COLO668 (cell line): ENCODE measurements around the gene GSTO2.
A peak's percentile ranks its signal among the peaks of the same experiment; 100 is the strongest.

Experiments used
- DNase-seq: peaks from one replicate; lab custom pipeline; 2025; ENCODE audit not compliant: unreplicated experiment; lab: John Stamatoyannopoulos, UW

Gene GSTO2

GRCh38 chr10:104279550-104280259 is 10.7 kb downstream of the GSTO2 start:
- no peak for DNase-seq

DNA sequence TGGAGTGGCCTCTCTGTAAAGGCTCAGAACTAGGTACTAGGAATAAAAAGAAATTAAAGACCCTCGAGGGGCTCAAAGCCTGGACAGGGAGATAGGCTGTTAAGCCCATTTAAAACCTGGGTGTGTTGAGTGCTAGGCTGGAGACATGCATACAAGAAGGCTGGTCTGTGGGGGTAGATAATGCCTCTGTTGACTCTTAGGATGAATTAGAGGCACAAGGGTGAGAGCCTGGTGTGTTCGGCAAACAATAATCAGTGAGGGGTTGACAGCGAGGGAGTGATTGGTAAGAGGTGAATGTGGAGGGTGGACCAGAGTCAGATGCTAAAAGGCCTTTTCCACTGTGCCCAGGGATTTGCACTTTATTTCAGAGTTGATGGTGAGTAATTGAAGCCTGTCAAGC is 12.7 kb downstream of the GSTO2 start:
- DNase-seq = no peak

DNA sequence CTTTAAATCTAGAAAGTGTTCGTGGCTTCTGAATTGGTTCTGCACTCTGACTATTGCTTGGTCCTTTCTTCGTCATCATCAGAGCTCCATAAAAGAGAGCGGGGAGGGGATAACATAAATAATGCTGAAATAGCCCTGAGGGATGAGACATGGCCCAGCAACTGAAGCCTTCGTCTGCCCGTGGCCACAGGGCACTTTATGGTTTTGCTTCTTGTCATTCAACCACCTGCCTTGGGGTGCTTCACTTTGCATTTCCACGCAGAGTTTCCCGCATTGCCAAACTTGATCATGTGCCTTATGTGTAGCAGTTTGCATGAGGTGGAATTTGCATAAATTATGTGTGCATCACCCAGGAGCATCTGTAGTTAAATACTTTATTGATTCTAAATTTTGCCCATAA is 15.9 kb downstream of the GSTO2 start:
- DNase-seq = no peak

DNA sequence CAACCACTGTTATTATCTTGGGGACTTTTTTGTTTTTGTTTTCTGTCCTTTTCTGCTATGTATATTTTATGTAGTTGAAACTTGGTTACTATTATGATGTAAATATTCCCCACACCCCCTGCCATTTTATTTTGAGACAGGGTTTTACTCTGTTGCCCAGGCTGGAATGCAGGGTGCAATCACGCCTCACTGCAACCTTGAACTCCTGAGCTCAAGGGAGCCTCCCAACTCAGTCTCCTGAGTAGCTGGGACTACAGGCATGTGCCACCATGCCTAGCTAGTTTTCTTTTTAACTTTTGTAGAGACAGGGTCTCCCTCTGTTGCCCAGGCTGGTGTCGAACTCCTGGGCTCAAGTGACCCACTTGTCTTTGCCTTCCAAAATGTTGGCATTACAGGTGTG is 18.0 kb downstream of the GSTO2 start:
- no peak for DNase-seq

DNA sequence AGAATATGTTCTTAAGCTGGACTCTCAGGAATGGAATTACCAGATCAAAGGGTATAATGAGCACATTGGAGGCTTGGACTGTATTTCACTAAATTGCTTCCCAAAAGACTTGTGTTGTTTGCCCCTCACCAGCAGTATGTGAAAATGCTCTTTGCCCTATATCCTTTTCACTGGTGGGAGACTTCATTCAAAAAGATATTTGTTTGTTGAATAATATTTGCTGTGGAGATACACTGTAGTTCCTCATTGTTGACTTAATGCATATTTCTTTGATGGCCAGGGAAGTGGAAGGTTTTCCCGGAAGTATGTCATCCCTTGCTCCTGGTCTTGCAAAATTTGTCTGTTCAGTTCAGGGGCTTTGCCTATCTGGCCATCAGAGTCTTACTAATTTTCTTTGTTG is 19.4 kb downstream of the GSTO2 start:
- no peak for DNase-seq

DNA sequence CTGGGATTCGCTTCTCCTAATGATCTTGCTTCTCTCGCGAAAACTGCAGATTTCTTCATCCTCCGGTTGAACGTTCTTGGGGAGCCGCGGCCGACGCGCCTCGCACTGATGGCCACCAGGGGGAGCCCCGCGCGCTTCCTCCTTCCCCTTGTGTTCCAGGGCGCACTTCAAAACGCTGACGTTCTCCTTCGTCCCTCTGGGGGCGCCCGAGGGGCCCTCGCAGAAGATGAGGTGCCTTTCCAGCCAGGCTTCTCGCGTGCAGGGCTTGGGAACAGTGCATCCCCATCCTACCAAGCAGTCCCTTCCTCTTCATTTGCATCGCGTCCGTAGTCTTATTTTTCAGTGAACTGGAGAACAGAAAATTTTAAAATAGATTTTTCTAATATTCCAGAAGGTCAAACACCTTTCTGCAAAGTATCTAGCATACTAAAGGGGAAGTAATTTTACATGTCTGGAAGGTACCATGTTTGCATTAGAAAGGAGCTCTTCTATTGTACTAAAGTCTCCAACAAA is 22.5 kb downstream of the GSTO2 start:
- peak; percentile 81 for DNase-seq

- DNase-seq = no peak
Observed at GRCh38 chr10:104293011-104293410, 24.0 kb downstream of the GSTO2 start.

DNA sequence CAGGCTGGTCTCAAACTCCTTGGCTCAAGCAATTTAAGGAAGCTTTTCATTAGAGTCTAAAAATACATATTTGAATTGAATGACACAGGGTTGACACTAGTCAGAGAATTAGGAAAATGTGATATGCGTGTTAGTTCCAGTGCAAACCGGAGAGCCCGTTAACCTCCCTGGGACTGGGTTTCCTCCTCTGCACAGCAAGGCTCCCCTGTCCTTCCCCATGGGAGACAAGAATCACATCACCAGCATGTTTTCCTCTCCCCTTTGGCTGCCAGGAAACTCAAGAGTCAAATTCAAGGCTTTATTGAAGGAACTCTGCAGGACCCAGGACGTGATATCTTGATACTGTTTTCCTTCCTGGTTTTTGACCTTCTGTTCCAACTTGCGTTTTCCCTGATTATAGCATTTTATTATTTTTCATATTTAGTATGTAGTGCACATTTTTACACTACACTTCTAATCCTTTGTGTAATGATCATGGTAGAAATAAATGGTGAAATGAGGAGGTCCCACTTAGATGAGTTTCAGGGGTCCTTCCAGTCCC is 24.9 kb downstream of the GSTO2 start:
- no peak for DNase-seq

DNA sequence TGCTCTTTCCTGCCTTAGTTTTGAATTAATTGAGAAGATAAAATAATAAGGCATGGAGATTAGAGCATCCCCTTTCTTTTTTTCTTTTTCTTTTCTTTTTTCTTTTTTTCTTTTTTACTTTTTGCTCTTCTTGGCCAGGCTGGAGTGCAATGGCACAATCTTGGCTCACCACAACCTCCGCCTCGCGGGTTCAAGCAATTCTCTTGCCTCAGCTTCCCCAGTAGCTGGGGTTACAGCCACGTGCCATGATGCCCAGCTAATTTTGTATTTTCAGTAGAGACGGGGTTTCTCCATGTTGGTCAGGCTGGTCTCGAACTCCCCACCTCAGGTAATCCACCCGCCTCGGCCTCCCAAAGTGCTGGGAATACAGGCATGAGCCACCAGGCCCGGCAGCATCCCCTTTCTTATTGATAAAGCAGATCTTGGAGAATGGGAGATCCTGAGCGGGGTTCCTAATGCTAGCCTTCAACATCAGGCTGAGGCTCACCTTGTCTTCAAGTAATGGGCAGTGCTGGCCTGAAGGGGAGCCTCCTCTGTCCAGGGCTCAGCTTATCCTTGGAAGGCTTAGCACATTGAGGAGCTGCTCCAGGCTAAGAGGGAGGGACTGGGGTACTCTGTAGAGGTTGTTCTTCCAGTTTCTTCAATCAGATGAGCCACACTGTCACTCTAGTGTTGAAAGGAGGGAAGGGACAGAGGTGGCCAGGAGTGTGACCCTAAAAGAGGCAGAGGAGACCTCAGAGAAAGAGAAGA is 27.9 kb downstream of the GSTO2 start:
- DNase-seq = no peak

GRCh38 chr10:104297697-104298660 is 29.0 kb downstream of the GSTO2 start:
- DNase-seq = peak; percentile 5

- DNase-seq = no peak
Observed at GRCh38 chr10:104299031-104299904, 30.3 kb downstream of the GSTO2 start.

GRCh38 chr10:104300002-104300735 is 31.2 kb downstream of the GSTO2 start:
- DNase-seq = no peak

DNA sequence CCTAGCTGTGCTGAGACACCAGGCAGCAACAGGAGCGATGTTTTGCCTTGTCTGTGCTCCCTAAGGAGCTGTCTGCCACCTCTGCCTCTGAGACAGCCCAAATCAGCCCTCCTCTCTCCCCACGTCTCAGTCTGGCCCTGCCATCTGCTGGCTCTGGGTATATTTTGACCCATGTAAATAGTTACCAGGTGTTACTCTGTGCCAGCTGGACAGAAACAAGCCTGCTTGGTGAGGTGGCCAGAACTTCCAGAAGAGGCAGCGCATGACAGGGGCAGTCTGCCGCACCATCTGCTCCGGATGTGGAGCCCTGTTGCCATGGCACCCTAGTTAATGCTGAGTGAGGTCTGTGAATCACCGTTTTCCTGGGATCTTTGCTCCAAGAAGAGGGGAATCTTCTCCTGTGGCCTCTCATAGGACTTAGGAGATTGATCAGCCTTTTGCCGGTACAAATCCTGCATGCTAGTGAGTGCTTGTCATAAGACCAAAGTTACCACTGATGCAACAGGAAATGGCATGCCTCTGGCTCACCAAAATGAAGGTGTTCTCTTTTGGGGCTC is 31.8 kb downstream of the GSTO2 start:
- peak; percentile 84 for DNase-seq

- no peak for DNase-seq
Observed at GRCh38 chr10:104301907-104302690, 33.1 kb downstream of the GSTO2 start.

GRCh38 chr10:104303594-104304355 is 34.8 kb downstream of the GSTO2 start:
- no peak for DNase-seq

- DNase-seq = no peak
Observed at GRCh38 chr10:104304356-104304745, 35.4 kb downstream of the GSTO2 start.

DNA sequence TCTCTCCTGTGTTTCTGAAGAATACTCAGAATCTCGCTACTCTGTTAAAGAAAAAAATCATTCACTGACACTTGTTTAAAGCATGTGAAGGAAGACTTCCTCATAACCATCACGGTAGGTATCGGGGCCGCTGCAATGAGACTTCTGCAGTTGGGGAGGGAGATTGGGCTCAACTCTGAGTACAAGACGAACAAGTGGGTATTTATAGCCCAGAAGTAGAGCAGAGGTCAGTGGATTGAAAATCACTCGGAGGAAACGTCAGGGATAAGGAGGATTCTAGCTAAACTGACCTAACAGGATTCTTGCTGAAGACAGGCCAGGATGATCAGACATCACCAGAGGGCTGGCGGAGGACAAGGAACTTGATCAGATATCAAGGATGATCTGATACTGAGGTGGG is 35.9 kb downstream of the GSTO2 start:
- DNase-seq = no peak

- no peak for DNase-seq
Observed at GRCh38 chr10:104306897-104307296, 37.9 kb downstream of the GSTO2 start.
